Duodenal mucosa (tissue), 2 donors: Measurements from ENCODE around the gene ADGRG1.

Experiments
- H3K27ac ChIP-seq: one replicate; pipeline ENCODE4 v1.7.0; 2013; ENCODE audit warnings: low read depth, low read length
- H3K27me3 ChIP-seq, 2 donors: one replicate each; pipeline ENCODE4 v1.7.0; 2013; ENCODE audit warnings: low read length in 2 of 2, control low read depth in 1 of 2; ENCODE audit not compliant: insufficient read depth in 2 of 2, control insufficient read depth in 1 of 2
- H3K36me3 ChIP-seq, 2 donors: one replicate each; pipeline ENCODE4 v1.7.0; 2013; ENCODE audit warnings: low read length in 2 of 2, control low read depth in 1 of 2; ENCODE audit not compliant: insufficient read depth in 2 of 2, control insufficient read depth in 1 of 2
- H3K4me1 ChIP-seq, 2 donors: one replicate each; pipeline ENCODE4 v1.7.0; 2013; ENCODE audit warnings: low read length in 2 of 2, control low read depth in 1 of 2; ENCODE audit not compliant: insufficient read depth in 2 of 2, control insufficient read depth in 1 of 2
- H3K4me3 ChIP-seq, 2 donors: one replicate each; pipeline ENCODE4 v1.7.0; 2013; ENCODE audit warnings: low read length in 2 of 2, low read depth in 1 of 2
- H3K9ac ChIP-seq, 2 donors: one replicate each; pipeline ENCODE4 v1.7.0; 2013; ENCODE audit warnings: low read length in 2 of 2, low read depth in 1 of 2
- H3K9me3 ChIP-seq, 2 donors: one replicate each; pipeline ENCODE4 v1.7.0; 2013; ENCODE audit warnings: low read length in 2 of 2, control low read depth in 1 of 2; ENCODE audit not compliant: control insufficient read depth in 1 of 2

ADGRG1 gene

GRCh38 chr16:57620335-57621231 is 7.8 kb upstream of the ADGRG1 start:
- peak overlapping the region; percentile 71 to 73 for H3K4me3 ChIP-seq
- H3K36me3 ChIP-seq = no peaks in the 10 kb centered on the region
- H3K27ac ChIP-seq = peak overlapping the region; percentile 82
- peaks cover 18 to 37% of the 10 kb centered on the region in 2 donors for H3K4me1 ChIP-seq
- peak overlapping the region; percentile 70 to 72 for H3K9ac ChIP-seq
- no peaks in the 10 kb centered on the region for H3K27me3 ChIP-seq
- H3K9me3 ChIP-seq = no peaks in the 10 kb centered on the region

- Histone ChIP-seq H3K36me3 (no peaks in the 10 kb centered on the region), H3K4me1 (peaks cover 18 to 33% of the 10 kb centered on the region in 2 donors), H3K4me3 (peak overlapping the region; percentile 71 to 73), H3K9ac (no peak overlapping the region), H3K27me3 (no peaks in the 10 kb centered on the region), H3K27ac (peak overlapping the region; percentile 82), H3K9me3 (no peaks in the 10 kb centered on the region)
These were observed 6.7 kb upstream of the ADGRG1 start for GRCh38 chr16:57621521-57622271.

DNA sequence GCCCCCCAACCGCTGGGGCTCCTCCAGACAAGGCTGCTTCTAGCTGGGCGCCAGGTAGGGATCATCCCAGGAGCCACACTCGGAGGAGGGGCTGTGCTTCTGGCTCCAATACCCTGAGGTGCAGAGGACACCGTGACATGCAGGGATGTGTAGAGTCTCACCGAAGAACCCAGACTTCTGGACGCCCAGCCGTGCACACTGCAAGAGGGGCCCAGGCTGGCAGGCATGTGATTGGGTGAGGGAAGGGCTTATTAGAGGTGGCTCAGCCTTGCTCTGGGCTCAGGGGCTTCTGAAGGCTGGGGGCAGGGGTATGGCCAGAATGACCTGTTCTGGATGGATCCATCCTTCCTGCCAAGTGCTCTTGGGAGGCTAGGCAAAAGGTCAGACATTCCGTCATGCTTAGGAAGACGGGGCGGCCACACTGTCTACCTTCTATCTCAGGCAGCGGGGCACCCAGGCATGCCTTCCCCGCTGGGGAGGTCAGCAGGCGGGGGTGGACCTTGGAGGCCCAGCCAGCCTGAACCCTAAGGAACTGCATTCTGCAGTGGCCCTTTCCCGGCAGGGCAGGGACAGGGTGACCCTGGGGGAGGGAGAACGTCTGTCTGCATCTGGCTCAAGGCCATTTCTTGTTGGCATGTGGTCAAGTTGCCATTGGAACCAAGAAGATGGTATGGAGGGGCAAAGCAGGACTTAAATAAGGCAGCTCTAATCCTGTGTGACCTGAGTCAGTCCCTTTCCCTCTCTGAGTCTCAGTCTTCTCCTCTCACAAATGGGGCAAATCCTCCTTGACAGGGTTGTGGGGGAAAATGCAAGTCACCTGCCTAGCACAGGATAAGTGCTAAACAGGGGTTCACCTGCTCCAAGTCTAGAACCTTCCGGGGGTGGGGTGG is 5.8 kb upstream of the ADGRG1 start:
- no peak overlapping the region for H3K9ac ChIP-seq
- H3K9me3 ChIP-seq = no peaks in the 10 kb centered on the region
- no peaks in the 10 kb centered on the region for H3K36me3 ChIP-seq
- peaks cover 18 to 33% of the 10 kb centered on the region in 2 donors for H3K4me1 ChIP-seq
- peak overlapping the region; percentile 5 for H3K27ac ChIP-seq
- H3K4me3 ChIP-seq = no peak overlapping the region
- no peaks in the 10 kb centered on the region for H3K27me3 ChIP-seq

DNA sequence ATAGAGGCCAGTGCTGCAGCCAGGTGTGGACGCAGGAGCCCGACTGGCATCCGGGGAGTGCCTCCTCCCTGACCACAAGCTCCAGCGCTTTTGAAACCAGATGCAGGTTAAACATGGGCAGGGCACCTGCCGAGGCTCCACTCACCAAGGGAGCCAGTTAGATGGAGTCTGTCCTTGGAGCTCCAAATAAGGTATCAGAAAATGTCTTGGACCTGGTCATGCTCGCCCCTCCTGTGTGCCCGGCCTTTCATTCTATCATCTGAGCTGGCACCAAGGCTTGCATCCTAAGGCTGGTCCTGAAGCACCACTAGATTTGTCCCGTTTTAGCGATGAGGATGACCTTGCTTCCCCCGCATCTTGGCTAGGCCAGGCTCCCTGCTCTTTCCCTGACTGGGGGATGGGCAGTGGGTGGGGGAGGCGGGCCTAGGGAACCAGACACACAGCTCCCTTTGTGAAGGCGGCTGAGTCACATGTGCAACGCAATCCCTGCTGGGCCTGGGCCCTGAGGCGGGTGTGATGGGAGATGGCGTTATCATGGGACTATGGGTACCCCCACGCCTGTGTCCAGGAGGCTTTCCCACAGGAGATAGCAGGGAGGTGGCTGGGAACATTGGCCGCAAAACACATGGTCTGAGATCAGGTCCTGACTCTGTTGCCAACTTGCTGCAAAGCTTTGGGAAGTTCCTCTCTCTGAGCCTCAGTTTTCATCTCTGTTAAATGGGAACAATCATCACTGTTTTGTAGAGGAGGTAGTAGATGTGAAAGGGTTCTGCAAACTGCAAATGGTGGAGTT is 5.0 kb upstream of the ADGRG1 start:
- no peaks in the 10 kb centered on the region for H3K36me3 ChIP-seq
- H3K27me3 ChIP-seq = no peaks in the 10 kb centered on the region
- peak overlapping the region; percentile 5 for H3K27ac ChIP-seq
- no peaks in the 10 kb centered on the region for H3K9me3 ChIP-seq
- H3K4me1 ChIP-seq = peaks cover 22 to 38% of the 10 kb centered on the region in 2 donors
- no peak overlapping the region for H3K9ac ChIP-seq
- H3K4me3 ChIP-seq = no peak overlapping the region

GRCh38 chr16:57624044-57624688 is 4.3 kb upstream of the ADGRG1 start:
- Histone ChIP-seq H3K27me3 (no peaks in the 10 kb centered on the region), H3K4me1 (peaks cover 25 to 39% of the 10 kb centered on the region in 2 donors)

DNA sequence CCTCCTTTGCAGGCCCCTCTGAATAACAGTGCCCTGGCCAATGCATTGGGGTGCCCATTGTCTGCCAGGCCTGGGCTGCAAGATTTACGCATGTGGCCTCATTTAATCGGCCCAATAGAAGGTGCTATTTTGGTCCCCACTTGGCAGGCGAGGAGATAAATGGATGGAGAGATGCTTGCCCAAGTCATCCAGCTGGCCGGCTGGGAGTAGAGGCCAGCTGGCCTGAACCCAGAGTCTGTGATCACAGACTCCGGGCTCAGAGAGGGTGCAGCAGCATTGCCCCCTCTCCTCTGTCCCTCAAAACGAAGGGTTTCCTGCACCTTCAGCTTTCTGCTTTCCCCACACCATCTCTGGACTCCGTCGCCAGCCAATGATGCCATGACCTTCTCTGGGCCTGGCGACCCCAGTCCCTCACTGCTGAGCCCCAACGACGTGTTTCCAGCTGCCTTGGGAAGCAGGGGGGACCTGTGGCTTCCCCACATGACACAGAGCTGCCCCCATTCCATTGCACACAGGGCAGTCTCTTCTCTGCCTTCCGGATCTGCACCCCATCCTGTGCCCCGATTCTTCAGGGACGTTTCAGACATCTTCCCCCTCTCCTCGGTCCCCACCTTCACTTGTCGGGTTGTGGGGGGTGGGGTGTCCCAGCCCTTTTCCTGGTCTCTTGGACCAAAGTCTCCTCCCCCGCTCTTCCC is 3.5 kb upstream of the ADGRG1 start:
- Histone ChIP-seq H3K9ac (no peak overlapping the region), H3K4me1 (peaks cover 25 to 34% of the 10 kb centered on the region in 2 donors), H3K27me3 (no peaks in the 10 kb centered on the region)

More at GRCh38 chr16:57624044-57624688, 4.3 kb upstream of the ADGRG1 start:
- Histone ChIP-seq H3K27ac (no peak overlapping the region), H3K36me3 (no peaks in the 10 kb centered on the region), H3K4me3 (no peak overlapping the region), H3K9ac (no peak overlapping the region), H3K9me3 (no peaks in the 10 kb centered on the region)

DNA sequence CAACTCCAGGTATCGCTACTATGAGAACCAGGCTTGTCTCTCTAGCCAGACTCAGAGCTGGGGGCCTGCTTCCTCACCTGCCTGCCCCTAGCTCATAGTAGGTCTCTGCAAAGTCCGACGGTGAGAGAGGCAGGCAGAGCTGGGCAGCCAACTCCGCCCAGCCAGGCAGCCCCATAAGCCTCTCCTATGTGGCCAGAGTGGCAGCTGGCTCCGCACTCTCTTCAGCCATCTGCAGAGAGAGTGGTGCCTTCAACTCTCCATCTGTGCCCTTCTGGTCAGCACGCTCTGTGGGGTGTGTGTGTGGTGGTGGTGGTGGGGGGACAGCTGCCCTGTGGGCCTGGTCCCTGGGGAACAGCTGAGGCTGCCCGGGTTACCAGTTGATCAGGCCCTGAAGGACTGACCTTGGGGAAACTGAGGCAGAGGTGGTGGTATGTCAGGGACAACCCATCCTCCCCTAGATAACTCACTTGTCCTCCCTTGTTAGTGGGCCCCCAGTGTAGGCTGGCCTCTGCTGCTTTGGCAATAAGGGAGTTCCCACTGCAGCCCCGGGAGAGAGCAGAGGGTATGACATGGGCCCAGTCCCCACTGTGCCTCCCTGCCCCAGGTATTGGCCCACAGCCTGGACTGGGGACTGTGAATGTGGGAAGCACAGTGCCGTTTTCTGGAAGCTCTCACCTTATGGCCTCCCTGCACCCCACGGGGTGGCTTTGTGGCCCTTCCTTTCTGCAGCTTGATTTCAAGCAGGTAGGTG is 1.8 kb upstream of the ADGRG1 start:
- H3K9me3 ChIP-seq = no peaks in the 10 kb centered on the region
- no peaks in the 10 kb centered on the region for H3K27me3 ChIP-seq
- H3K4me3 ChIP-seq = no peak overlapping the region
- no peak overlapping the region for H3K27ac ChIP-seq
- H3K9ac ChIP-seq = no peak overlapping the region
- no peaks in the 10 kb centered on the region for H3K36me3 ChIP-seq
- peaks cover 24 to 32% of the 10 kb centered on the region in 2 donors for H3K4me1 ChIP-seq

More for the DNA sequence above, 3.5 kb upstream of the ADGRG1 start:
- Histone ChIP-seq H3K9me3 (no peaks in the 10 kb centered on the region), H3K27ac (no peak overlapping the region), H3K36me3 (no peaks in the 10 kb centered on the region), H3K4me3 (no peak overlapping the region)

GRCh38 chr16:57627184-57627871 is 1.1 kb upstream of the ADGRG1 start:
- Histone ChIP-seq H3K27ac (peak overlapping the region; percentile 63), H3K36me3 (no peaks in the 10 kb centered on the region), H3K4me3 (no peak overlapping the region), H3K27me3 (no peaks in the 10 kb centered on the region), H3K4me1 (peaks cover 16 to 25% of the 10 kb centered on the region in 2 donors), H3K9me3 (no peaks in the 10 kb centered on the region), H3K9ac (no peak overlapping the region)
